Esophagus muscularis mucosa (tissue), 3 donors: ENCODE results near the gene KLRC4.

Experiments used
- POLR2AphosphoS5 ChIP-seq, 2 donors: sonication (generic); formaldehyde crosslinking; IDR thresholded peaks; one replicate each; pipeline ENCODE4 v1.6.1; 2017; ENCODE audit warnings: antibody characterized with exemption in 2 of 2
- TF ChIP-seq, protein P1 (sequence below), 3 experiments: fragments of 200-600 bp in 2 of 3; fragments of 450-650 bp in 1 of 3; sonication (generic) in 2 of 3; IDR thresholded peaks; one replicate each; pipeline ENCODE4 v1.5.1; 2017 to 2019; ENCODE audit warnings: antibody characterized with exemption in 3 of 3, mild to moderate bottlenecking in 2 of 3, moderate library complexity in 1 of 3

GRCh38 chr12:10361084-10361483 is 48.5 kb downstream of the KLRC4 start:
- TF ChIP-seq, protein P1, sequence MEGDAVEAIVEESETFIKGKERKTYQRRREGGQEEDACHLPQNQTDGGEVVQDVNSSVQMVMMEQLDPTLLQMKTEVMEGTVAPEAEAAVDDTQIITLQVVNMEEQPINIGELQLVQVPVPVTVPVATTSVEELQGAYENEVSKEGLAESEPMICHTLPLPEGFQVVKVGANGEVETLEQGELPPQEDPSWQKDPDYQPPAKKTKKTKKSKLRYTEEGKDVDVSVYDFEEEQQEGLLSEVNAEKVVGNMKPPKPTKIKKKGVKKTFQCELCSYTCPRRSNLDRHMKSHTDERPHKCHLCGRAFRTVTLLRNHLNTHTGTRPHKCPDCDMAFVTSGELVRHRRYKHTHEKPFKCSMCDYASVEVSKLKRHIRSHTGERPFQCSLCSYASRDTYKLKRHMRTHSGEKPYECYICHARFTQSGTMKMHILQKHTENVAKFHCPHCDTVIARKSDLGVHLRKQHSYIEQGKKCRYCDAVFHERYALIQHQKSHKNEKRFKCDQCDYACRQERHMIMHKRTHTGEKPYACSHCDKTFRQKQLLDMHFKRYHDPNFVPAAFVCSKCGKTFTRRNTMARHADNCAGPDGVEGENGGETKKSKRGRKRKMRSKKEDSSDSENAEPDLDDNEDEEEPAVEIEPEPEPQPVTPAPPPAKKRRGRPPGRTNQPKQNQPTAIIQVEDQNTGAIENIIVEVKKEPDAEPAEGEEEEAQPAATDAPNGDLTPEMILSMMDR (IDR thresholded peaks at IDR 0.05) = no peak
- TF ChIP-seq POLR2AphosphoS5 (IDR thresholded peaks at IDR 0.05) = no peak
